ENCODE results near the gene RETNLB. TPM values are rescaled to one million over a fixed set of nuclear protein-coding genes. Genes with fewer than 3 reads are reported as not detected.

The RETNLB gene
- total RNA-seq, 2 experiments from 2014 or later = not detected

GRCh38 chr3:108779496-108779895 is 22.3 kb upstream of the RETNLB start:
- intact Hi-C loops (cut with DNase I, micrococcal nuclease) = no loop called here
- H3K27ac Mint-ChIP-seq = peak overlapping the region; percentile 43
- H3K36me3 Mint-ChIP-seq (ENCODE audit: low read depth) = no peaks in the 10 kb centered on the region
- H3K4me1 Mint-ChIP-seq (ENCODE audit: low read depth) = peaks cover 45% of the 10 kb centered on the region
- H3K9me3 Mint-ChIP-seq = no peaks in the 10 kb centered on the region
- DNase-seq (no peak), ATAC-seq (ENCODE audit: poor library complexity) (no peak)
- no peak overlapping the region for H3K27ac ChIP-seq (ENCODE audit: low read depth in 1 of 2, low read length in 2 of 2)
- peaks cover 10% of the 10 kb centered on the region for H3K4me1 ChIP-seq (ENCODE audit: insufficient read depth, low read length)
- H3K36me3 ChIP-seq (ENCODE audit: insufficient read depth, low read length) = no peaks in the 10 kb centered on the region
- no peaks in the 10 kb centered on the region for H3K27me3 ChIP-seq (ENCODE audit: control insufficient read depth in 1 of 2, insufficient read depth in 2 of 2, low read length in 2 of 2)
- no peak for TF ChIP-seq CTCF (IDR thresholded peaks at IDR 0.05)
- H3K9me3 ChIP-seq (ENCODE audit: control insufficient read depth in 1 of 2, insufficient read depth in 1 of 2, low read length in 2 of 2) = no peaks in the 10 kb centered on the region
- ChIA-PET CTCF (no interaction called here), POLR2A (interaction anchor here (0.9 to 1.3 kb wide), 4 partner anchors 20 to 87 kb away, joined by 3 to 5 read pairs (median 4); no protein-coding TSS in a partner anchor)
- no peak overlapping the region for H3K4me3 ChIP-seq (ENCODE audit: low read length)
- H3K4me3 Mint-ChIP-seq = no peak overlapping the region
- no peaks in the 10 kb centered on the region for H3K27me3 Mint-ChIP-seq

DNA sequence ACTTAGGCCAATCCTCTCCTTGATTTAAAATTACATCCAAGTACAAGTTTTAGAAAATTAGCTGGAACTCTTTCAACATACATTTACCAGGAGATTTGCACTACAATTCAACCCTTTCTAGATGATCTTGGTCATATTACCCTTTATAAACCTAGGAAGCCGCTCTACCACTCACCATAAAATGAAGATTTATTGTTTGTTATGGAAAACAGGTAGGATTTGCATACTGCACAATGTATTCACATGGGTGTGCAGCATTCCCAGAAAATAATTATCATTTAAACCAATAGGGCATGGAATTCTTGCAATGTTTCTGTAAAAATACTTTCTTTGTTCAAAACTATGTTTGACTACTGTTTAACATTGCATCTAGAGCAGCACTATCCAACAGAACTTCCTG is 18.4 kb upstream of the RETNLB start:
- H3K9me3 Mint-ChIP-seq = no peaks in the 10 kb centered on the region
- no peak for ATAC-seq (ENCODE audit: poor library complexity)
- Histone ChIP-seq H3K4me3 (ENCODE audit: low read length) (no peak overlapping the region), H3K27me3 (ENCODE audit: control insufficient read depth in 1 of 2, insufficient read depth in 2 of 2, low read length in 2 of 2) (no peaks in the 10 kb centered on the region), H3K36me3 (ENCODE audit: insufficient read depth, low read length) (no peaks in the 10 kb centered on the region), H3K27ac (ENCODE audit: low read depth in 1 of 2, low read length in 2 of 2) (no peak overlapping the region), H3K9me3 (ENCODE audit: control insufficient read depth in 1 of 2, insufficient read depth in 1 of 2, low read length in 2 of 2) (no peaks in the 10 kb centered on the region), H3K4me1 (ENCODE audit: insufficient read depth, low read length) (peaks cover 10% of the 10 kb centered on the region)
- intact Hi-C loops (cut with DNase I, micrococcal nuclease) = no loop called here
- H3K4me1 Mint-ChIP-seq (ENCODE audit: low read depth) = peaks cover 36% of the 10 kb centered on the region
- H3K4me3 Mint-ChIP-seq = no peak overlapping the region
- CTCF ChIA-PET = no interaction called here
- TF ChIP-seq CTCF (IDR thresholded peaks at IDR 0.05) = no peak
- no peak overlapping the region for H3K27ac Mint-ChIP-seq
- H3K27me3 Mint-ChIP-seq = no peaks in the 10 kb centered on the region
- POLR2A ChIA-PET = no interaction called here
- DNase-seq = no peak
- H3K36me3 Mint-ChIP-seq (ENCODE audit: low read depth) = no peaks in the 10 kb centered on the region

- intact Hi-C loops (cut with DNase I, micrococcal nuclease) = no loop called here
- H3K27ac Mint-ChIP-seq = no peak overlapping the region
- no peaks in the 10 kb centered on the region for H3K36me3 Mint-ChIP-seq (ENCODE audit: low read depth)
- no peaks in the 10 kb centered on the region for H3K9me3 Mint-ChIP-seq
- Histone ChIP-seq H3K9me3 (ENCODE audit: control insufficient read depth in 1 of 2, insufficient read depth in 1 of 2, low read length in 2 of 2) (no peaks in the 10 kb centered on the region), H3K4me1 (ENCODE audit: insufficient read depth, low read length) (no peaks in the 10 kb centered on the region), H3K36me3 (ENCODE audit: insufficient read depth, low read length) (no peaks in the 10 kb centered on the region), H3K27me3 (ENCODE audit: control insufficient read depth in 1 of 2, insufficient read depth in 2 of 2, low read length in 2 of 2) (no peaks in the 10 kb centered on the region), H3K27ac (ENCODE audit: low read depth in 1 of 2, low read length in 2 of 2) (no peak overlapping the region), H3K4me3 (ENCODE audit: low read length) (no peak overlapping the region)
- POLR2A ChIA-PET = no interaction called here
- H3K4me1 Mint-ChIP-seq (ENCODE audit: low read depth) = no peaks in the 10 kb centered on the region
- TF ChIP-seq CTCF (IDR thresholded peaks at IDR 0.05) = no peak
- CTCF ChIA-PET = interaction anchor here (1.4 kb wide), 1 partner anchor 8 kb away, joined by 3 read pairs; no protein-coding TSS in a partner anchor
- ATAC-seq (ENCODE audit: poor library complexity) (no peak), DNase-seq (no peak)
- H3K4me3 Mint-ChIP-seq = no peak overlapping the region
- H3K27me3 Mint-ChIP-seq = no peaks in the 10 kb centered on the region
Observed at GRCh38 chr3:108767253-108767652, 10.0 kb upstream of the RETNLB start.
